ENCODE measurements around the gene IFNGR2. TPM values are rescaled to one million over a fixed set of nuclear protein-coding genes. Genes with fewer than 3 reads are reported as not detected.

IFNGR2 gene
- total and polyA plus RNA-seq, 3 experiments from 2014 or later, result 2.3 to 3.1 (median 3.1) TPM

DNA sequence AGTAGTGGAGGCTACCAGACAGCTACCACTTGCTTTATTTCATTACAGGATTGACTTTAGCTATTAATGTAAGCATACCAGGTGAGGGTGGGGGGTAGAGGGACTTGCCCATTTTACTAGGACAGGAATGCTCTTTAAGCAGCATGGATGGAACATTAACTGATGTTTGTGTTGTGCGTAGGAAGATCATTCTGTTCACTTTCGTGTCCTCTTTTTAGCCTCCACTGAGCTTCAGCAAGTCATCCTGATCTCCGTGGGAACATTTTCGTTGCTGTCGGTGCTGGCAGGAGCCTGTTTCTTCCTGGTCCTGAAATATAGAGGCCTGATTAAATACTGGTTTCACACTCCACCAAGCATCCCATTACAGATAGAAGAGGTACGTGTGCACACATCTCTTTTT lies 29.3 kb downstream of the IFNGR2 start:
- H3K27me3 Mint-ChIP-seq, result no peaks in the 10 kb centered on the region
- H3K36me3 ChIP-seq (ENCODE audit: insufficient read depth, low read length), result peaks cover 35% of the 10 kb centered on the region
- H3K27me3 ChIP-seq (ENCODE audit: insufficient read depth, low read length, poor library complexity, severe bottlenecking), result no peaks in the 10 kb centered on the region
- H3K9me3 Mint-ChIP-seq, result no peaks in the 10 kb centered on the region
- H3K4me3 Mint-ChIP-seq, result no peak overlapping the region
- CTCF ChIA-PET, result interaction anchor here (1.0 kb wide), 1 partner anchor 12 kb away, joined by 4 read pairs; no protein-coding TSS in a partner anchor
- H3K4me3 ChIP-seq (ENCODE audit: low read length), result no peak overlapping the region
- DNase-seq, result no peak
- peak overlapping the region in 1 of 8 donors; percentile 58 for H3K27ac Mint-ChIP-seq
- no peak overlapping the region for H3K27ac ChIP-seq (ENCODE audit: low read depth, low read length)
- H3K4me1 Mint-ChIP-seq, result peaks cover 0 to 9% (median 0%) of the 10 kb centered on the region in 3 donors
- POLR2A ChIA-PET, result interaction anchor here (0.7 to 1.0 kb wide), 2 partner anchors 13 to 213 kb away, joined by 3 to 4 read pairs; no protein-coding TSS in a partner anchor
- H3K36me3 Mint-ChIP-seq, result peaks cover 15 to 71% (median 19%) of the 10 kb centered on the region in 3 donors
- peaks cover 5% of the 10 kb centered on the region for H3K4me1 ChIP-seq (ENCODE audit: insufficient read depth, low read length)
- no peaks in the 10 kb centered on the region for H3K9me3 ChIP-seq (ENCODE audit: low read length)

DNA sequence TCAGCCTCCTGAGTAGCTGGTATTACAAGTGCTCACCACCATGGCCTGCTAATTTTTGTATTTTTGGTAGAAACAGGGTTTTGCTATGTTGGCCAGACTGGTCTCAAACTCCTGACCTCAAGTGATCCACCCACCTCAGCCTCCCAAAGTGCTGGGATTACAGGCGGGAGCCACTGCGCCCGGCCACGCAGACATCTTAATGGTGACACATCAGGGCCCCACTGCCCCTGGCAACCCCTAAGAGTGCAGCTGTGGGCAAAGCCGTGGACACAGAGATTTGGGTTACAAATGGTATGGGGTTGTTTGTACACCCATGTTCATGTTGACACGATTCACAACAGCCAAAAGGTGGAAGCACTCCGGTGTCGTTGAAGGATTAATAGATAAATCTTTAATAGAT lies 29.8 kb downstream of the IFNGR2 start:
- Histone ChIP-seq H3K27me3 (ENCODE audit: insufficient read depth, low read length, poor library complexity, severe bottlenecking) (no peaks in the 10 kb centered on the region), H3K27ac (ENCODE audit: low read depth, low read length) (no peak overlapping the region), H3K4me3 (ENCODE audit: low read length) (no peak overlapping the region), H3K4me1 (ENCODE audit: insufficient read depth, low read length) (peaks cover 5% of the 10 kb centered on the region), H3K36me3 (ENCODE audit: insufficient read depth, low read length) (peaks cover 35% of the 10 kb centered on the region), H3K9me3 (ENCODE audit: low read length) (no peaks in the 10 kb centered on the region)
- no peaks in the 10 kb centered on the region for H3K9me3 Mint-ChIP-seq
- H3K4me3 Mint-ChIP-seq, result no peak overlapping the region
- peaks cover 15 to 74% (median 19%) of the 10 kb centered on the region in 3 donors for H3K36me3 Mint-ChIP-seq
- H3K27me3 Mint-ChIP-seq, result no peaks in the 10 kb centered on the region
- H3K4me1 Mint-ChIP-seq, result peaks cover 0 to 9% (median 0%) of the 10 kb centered on the region in 3 donors
- no peak for DNase-seq
- CTCF ChIA-PET, result no interaction called here
- no peak overlapping the region for H3K27ac Mint-ChIP-seq
- POLR2A ChIA-PET, result interaction anchor here (1.0 kb wide), 1 partner anchor 12 kb away, joined by 4 read pairs; no protein-coding TSS in a partner anchor

DNA sequence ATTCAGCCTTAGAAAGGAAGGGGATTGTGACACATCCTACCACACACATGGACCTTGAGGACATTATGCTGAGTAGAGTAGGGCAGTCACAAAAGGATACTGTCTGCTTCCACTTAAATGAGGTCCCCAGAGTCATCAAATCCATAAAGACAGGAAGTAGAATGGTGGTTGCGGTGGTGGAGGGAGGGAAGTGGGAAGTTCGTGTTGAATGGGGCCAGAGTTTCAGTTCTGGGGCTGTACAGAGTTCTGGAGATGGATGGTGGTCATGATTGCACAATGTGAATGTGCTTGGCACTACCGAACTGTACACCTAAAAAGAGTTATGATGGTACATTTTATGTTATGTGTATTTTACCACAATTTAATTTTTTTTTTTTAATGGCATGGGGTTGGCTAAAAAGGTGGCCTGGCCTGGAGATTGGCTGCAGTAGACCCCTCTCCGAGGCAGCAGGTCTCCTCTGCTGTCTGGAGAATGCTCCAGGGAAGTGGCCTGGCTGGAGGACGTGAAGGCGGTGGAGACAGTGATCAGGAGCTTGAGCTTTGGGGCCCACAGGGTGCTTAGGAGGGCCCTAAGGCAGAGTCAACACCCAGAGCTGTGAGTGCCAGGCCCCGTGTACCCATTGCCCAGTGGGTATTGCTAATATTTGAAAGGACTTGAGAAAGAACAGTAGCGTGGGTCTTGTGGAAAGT lies 30.4 kb downstream of the IFNGR2 start:
- Histone ChIP-seq H3K27ac (ENCODE audit: low read depth, low read length) (no peak overlapping the region), H3K4me1 (ENCODE audit: insufficient read depth, low read length) (peaks cover 5% of the 10 kb centered on the region), H3K27me3 (ENCODE audit: insufficient read depth, low read length, poor library complexity, severe bottlenecking) (no peaks in the 10 kb centered on the region), H3K36me3 (ENCODE audit: insufficient read depth, low read length) (peaks cover 35% of the 10 kb centered on the region), H3K4me3 (ENCODE audit: low read length) (no peak overlapping the region), H3K9me3 (ENCODE audit: low read length) (no peaks in the 10 kb centered on the region)
- H3K4me3 Mint-ChIP-seq, result no peak overlapping the region
- ChIA-PET POLR2A (interaction anchor here (0.6 kb wide), 1 partner anchor 10 kb away, joined by 5 read pairs; no protein-coding TSS in a partner anchor), CTCF (no interaction called here)
- H3K9me3 Mint-ChIP-seq, result no peaks in the 10 kb centered on the region
- H3K27ac Mint-ChIP-seq, result peak overlapping the region in 2 of 8 donors; percentile 15 to 25
- H3K27me3 Mint-ChIP-seq, result no peaks in the 10 kb centered on the region
- H3K36me3 Mint-ChIP-seq, result peaks cover 15 to 76% (median 19%) of the 10 kb centered on the region in 3 donors
- DNase-seq, result no peak
- H3K4me1 Mint-ChIP-seq, result peaks cover 0 to 9% (median 0%) of the 10 kb centered on the region in 3 donors

DNA sequence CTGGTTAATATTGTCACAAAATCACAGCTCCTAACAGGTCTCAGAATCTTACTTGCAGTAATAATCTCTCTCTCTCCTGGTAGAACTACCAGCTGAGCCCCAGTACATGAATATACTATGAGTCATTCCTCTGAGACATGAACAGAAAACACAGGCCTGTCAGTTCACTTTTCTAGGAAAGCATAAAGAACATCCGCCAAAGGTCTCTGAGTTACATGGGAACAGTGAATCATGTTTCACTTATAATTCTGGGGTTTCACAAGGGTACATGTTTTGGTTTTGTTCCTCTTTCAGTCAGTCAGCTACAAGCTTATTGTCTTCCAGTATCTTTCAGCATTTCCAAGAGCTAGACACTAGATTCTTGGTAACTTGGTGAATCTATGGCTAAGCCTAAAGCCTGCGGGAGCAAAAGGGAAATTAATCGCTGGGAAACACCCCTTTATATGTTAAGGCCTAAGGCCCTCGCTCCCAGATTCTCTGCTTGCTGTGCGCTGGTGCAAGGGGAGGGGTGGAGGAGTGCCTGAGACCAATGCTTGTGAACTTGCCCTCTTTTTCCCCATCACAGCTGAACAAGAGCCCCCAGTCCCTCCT lies 31.7 kb downstream of the IFNGR2 start:
- CTCF ChIA-PET, result interaction anchor here (0.8 kb wide), 1 partner anchor 11 kb away, joined by 5 read pairs; no protein-coding TSS in a partner anchor
- POLR2A ChIA-PET, result interaction anchor here (0.6 kb wide), 1 partner anchor 11 kb away, joined by 3 read pairs; no protein-coding TSS in a partner anchor
- Histone ChIP-seq H3K9me3 (ENCODE audit: low read length) (no peaks in the 10 kb centered on the region), H3K4me1 (ENCODE audit: insufficient read depth, low read length) (peaks cover 5% of the 10 kb centered on the region), H3K27ac (ENCODE audit: low read depth, low read length) (peak overlapping the region; percentile 29), H3K27me3 (ENCODE audit: insufficient read depth, low read length, poor library complexity, severe bottlenecking) (no peaks in the 10 kb centered on the region), H3K4me3 (ENCODE audit: low read length) (no peak overlapping the region), H3K36me3 (ENCODE audit: insufficient read depth, low read length) (peaks cover 32% of the 10 kb centered on the region)
- DNase-seq, result no peak
- Mint-ChIP-seq H3K36me3 (peaks cover 18 to 70% (median 23%) of the 10 kb centered on the region in 3 donors), H3K27me3 (no peaks in the 10 kb centered on the region), H3K4me1 (peaks cover 0 to 9% (median 0%) of the 10 kb centered on the region in 3 donors), H3K4me3 (no peak overlapping the region), H3K27ac (peak overlapping the region in 2 of 8 donors; percentile 43 to 45), H3K9me3 (no peaks in the 10 kb centered on the region)

DNA sequence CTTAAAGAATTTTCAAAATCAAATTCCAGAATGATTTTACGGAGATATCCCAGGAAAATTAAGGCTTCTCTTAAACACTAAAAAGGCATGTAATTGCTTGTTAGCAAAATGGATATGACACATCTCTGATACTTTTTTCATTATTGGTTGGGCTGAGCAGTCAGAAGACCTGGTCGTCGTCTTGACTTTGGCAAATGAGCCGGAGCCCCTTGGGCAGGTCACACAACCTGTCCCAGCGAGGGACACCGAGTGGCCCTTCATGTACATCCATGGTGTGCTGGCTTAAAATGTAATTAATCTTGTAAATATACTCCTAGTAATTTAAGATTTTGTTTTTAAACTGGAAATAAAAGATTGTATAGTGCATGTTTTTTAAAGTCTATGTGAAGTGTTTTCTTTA lies 33.9 kb downstream of the IFNGR2 start:
- H3K9me3 Mint-ChIP-seq, result no peaks in the 10 kb centered on the region
- peaks cover 0 to 9% (median 0%) of the 10 kb centered on the region in 3 donors for H3K4me1 Mint-ChIP-seq
- Histone ChIP-seq H3K4me1 (ENCODE audit: insufficient read depth, low read length) (peaks cover 5% of the 10 kb centered on the region), H3K4me3 (ENCODE audit: low read length) (no peak overlapping the region), H3K27me3 (ENCODE audit: insufficient read depth, low read length, poor library complexity, severe bottlenecking) (no peaks in the 10 kb centered on the region), H3K27ac (ENCODE audit: low read depth, low read length) (no peak overlapping the region), H3K36me3 (ENCODE audit: insufficient read depth, low read length) (peaks cover 23% of the 10 kb centered on the region), H3K9me3 (ENCODE audit: low read length) (no peaks in the 10 kb centered on the region)
- no peak overlapping the region for H3K4me3 Mint-ChIP-seq
- CTCF ChIA-PET, result interaction anchor here (1.1 kb wide), 1 partner anchor 240 kb away, joined by 4 read pairs; no protein-coding TSS in a partner anchor
- no peak overlapping the region for H3K27ac Mint-ChIP-seq
- peaks cover 17 to 62% (median 23%) of the 10 kb centered on the region in 3 donors for H3K36me3 Mint-ChIP-seq
- DNase-seq, result no peak
- no peaks in the 10 kb centered on the region for H3K27me3 Mint-ChIP-seq
- POLR2A ChIA-PET, result interaction anchor here (0.6 kb wide), 1 partner anchor 1790 kb away, joined by 3 read pairs; no protein-coding TSS in a partner anchor

DNA sequence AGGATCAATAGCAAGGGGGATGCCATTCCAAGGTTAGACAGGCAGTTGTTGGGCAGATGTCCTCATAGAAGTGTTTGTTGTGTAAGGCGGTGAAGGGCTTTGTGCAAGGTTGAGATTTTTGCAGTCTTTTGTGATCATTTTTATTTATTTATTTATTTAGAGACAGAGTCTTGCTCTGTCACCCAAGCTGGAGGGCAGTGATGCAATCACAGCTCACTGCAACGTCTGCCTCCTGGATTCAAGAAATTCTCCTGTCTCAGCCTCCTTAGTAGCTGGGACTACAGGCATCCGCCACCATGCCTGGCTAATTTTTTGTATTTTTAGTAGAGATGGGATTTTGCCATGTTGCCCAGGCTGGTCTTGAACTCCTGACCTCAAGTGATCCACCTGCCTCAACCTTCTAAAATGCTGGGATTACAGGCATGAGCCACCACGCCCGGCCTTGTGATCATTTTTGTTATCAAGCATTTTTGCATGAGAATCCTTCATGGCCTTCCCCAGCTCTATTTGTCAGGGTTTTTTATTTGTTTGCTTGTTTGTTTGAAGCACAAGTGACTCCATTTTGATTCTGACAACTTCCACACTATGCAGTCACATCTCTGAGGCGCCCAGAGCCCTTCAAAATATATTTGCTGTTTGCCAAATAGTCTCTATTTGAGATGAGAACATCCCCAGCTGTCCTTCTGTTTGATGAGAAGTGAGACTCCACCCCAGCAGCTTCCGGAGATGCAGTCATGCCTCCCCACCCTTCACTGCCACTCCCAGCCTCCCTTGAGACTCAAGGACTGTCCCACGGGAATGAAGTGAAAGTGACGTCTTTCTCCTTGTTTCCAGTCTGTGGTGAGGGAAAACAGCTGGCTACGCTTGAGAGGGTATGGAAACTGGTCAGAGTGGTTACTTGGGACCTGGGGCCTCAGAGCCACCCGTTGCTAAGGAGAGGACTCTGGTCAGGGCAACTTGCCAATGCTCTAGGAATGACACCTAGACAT lies 38.6 kb downstream of the IFNGR2 start:
- no peak overlapping the region for H3K4me3 ChIP-seq (ENCODE audit: low read length)
- peaks cover 5% of the 10 kb centered on the region for H3K36me3 ChIP-seq (ENCODE audit: insufficient read depth, low read length)
- Mint-ChIP-seq H3K9me3 (no peaks in the 10 kb centered on the region), H3K4me3 (peak overlapping the region in 1 of 7 donors; percentile 41), H3K27ac (peak overlapping the region in 1 of 8 donors; percentile 84), H3K27me3 (no peaks in the 10 kb centered on the region), H3K4me1 (peaks cover 0 to 5% (median 3%) of the 10 kb centered on the region in 3 donors), H3K36me3 (peaks cover 10 to 54% (median 15%) of the 10 kb centered on the region in 3 donors)
- ChIA-PET CTCF (interaction anchor here (1.2 to 2.1 kb wide), 2 partner anchors 80 to 244 kb away, joined by 7 to 9 read pairs; no protein-coding TSS in a partner anchor), POLR2A (no interaction called here)
- H3K27ac ChIP-seq (ENCODE audit: low read depth, low read length), result no peak overlapping the region
- no peaks in the 10 kb centered on the region for H3K27me3 ChIP-seq (ENCODE audit: insufficient read depth, low read length, poor library complexity, severe bottlenecking)
- peak in 1 of 5 donors; percentile 2 for DNase-seq
- H3K4me1 ChIP-seq (ENCODE audit: insufficient read depth, low read length), result no peaks in the 10 kb centered on the region
- H3K9me3 ChIP-seq (ENCODE audit: low read length), result no peaks in the 10 kb centered on the region

DNA sequence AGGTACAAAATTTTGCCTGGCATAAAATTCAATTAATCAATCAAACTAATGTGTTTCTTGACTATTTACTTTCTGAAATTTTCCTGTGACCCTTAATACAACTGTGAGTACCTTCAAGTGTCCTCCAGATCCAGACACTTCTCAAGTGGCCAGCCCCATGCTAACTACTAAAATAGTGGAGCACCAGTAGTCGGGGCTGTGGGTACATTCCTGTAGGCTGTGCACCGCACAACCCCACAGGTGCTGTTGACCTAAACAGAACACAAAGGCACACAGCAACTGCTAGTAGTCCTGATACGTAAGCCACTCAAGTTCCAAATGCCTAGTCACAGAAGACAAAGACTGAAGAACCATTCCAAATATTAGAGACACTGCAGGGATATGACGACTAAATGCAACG lies 40.0 kb downstream of the IFNGR2 start:
- H3K27ac Mint-ChIP-seq, result peak overlapping the region in 1 of 8 donors; percentile 79

More for the DNA sequence above, 40.0 kb downstream of the IFNGR2 start:
- H3K36me3 ChIP-seq (ENCODE audit: insufficient read depth, low read length), result no peaks in the 10 kb centered on the region
- no peaks in the 10 kb centered on the region for H3K4me1 ChIP-seq (ENCODE audit: insufficient read depth, low read length)
- ChIA-PET CTCF (interaction anchor here (3.7 kb wide), 1 partner anchor 82 kb away, joined by 33 read pairs; no protein-coding TSS in a partner anchor), POLR2A (interaction anchor here (0.7 kb wide), 1 partner anchor 243 kb away, joined by 4 read pairs; no protein-coding TSS in a partner anchor)
- no peak overlapping the region for H3K27ac ChIP-seq (ENCODE audit: low read depth, low read length)
- Mint-ChIP-seq H3K9me3 (no peaks in the 10 kb centered on the region), H3K36me3 (peaks cover 7 to 48% (median 18%) of the 10 kb centered on the region in 3 donors), H3K27me3 (no peaks in the 10 kb centered on the region), H3K4me3 (no peak overlapping the region), H3K4me1 (peaks cover 0 to 5% (median 3%) of the 10 kb centered on the region in 3 donors)
- DNase-seq, result no peak
- no peak overlapping the region for H3K4me3 ChIP-seq (ENCODE audit: low read length)
- H3K27me3 ChIP-seq (ENCODE audit: insufficient read depth, low read length, poor library complexity, severe bottlenecking), result no peaks in the 10 kb centered on the region
- no peaks in the 10 kb centered on the region for H3K9me3 ChIP-seq (ENCODE audit: low read length)
